SK-N-SH treated with all-trans-retinoic acid at 6 μM for 48 hours (cell line): ENCODE data around the gene SLC7A9.

Source experiments
- ATAC-seq: fragments of 200-7000 bp; cut with Tn5 transposase; 3 replicates; pipeline ENCODE4 v1.9.1; 2020; ENCODE audit warnings: mild to moderate bottlenecking, moderate library complexity
- ARNTL ChIP-seq: fragments of 450-650 bp; formaldehyde crosslinking; IDR thresholded peaks from 2 replicates; pipeline ENCODE4 v1.5.0; 2020; ENCODE audit warnings: low read depth, mild to moderate bottlenecking, moderate library complexity, borderline replicate concordance
- BACH2 ChIP-seq: fragments of 250-450 bp; sonication (Bioruptor Pico); IDR thresholded peaks from 2 replicates; pipeline ENCODE4 v1.9.0; 2021; ENCODE audit warnings: mild to moderate bottlenecking, borderline replicate concordance
- CSDC2 ChIP-seq: fragments of 250-450 bp; sonication (Bioruptor Pico); IDR thresholded peaks from 2 replicates; pipeline ENCODE4 v1.5.0; 2020; ENCODE audit warnings: mild to moderate bottlenecking, moderate library complexity
- GLIS3 ChIP-seq: fragments of 250-450 bp; sonication (Bioruptor Pico); IDR thresholded peaks from 2 replicates; pipeline ENCODE4 v1.5.0; 2020; ENCODE audit warnings: mild to moderate bottlenecking, moderate library complexity
- ISL1 ChIP-seq: fragments of 250-450 bp; sonication (Bioruptor Pico); IDR thresholded peaks from 2 replicates; pipeline ENCODE4 v2.1.2; 2022; ENCODE audit warnings: mild to moderate bottlenecking, moderate library complexity
- OSR1 ChIP-seq: fragments of 250-450 bp; sonication (Bioruptor Pico); IDR thresholded peaks from 2 replicates; pipeline ENCODE4 v1.8.0; 2022; ENCODE audit warnings: moderate library complexity, mild to moderate bottlenecking, inconsistent platforms
- PPARA ChIP-seq: fragments of 250-450 bp; sonication (Bioruptor Pico); IDR thresholded peaks from 2 replicates; pipeline ENCODE4 v1.5.0; 2020; ENCODE audit warnings: mild to moderate bottlenecking, borderline replicate concordance
- RARB ChIP-seq: fragments of 250-450 bp; sonication (Bioruptor Pico); IDR thresholded peaks from 2 replicates; pipeline ENCODE4 v1.8.0; 2021; ENCODE audit warnings: mild to moderate bottlenecking, moderate library complexity
- SNAI2 ChIP-seq: fragments of 250-450 bp; sonication (Bioruptor Pico); IDR thresholded peaks from 2 replicates; pipeline ENCODE4 v1.5.0; 2020; ENCODE audit warnings: mild to moderate bottlenecking, moderate library complexity
- TCF4 ChIP-seq: fragments of 250-450 bp; sonication (Bioruptor Pico); IDR thresholded peaks from 2 replicates; pipeline ENCODE4 v1.8.0; 2021; ENCODE audit warnings: mild to moderate bottlenecking, moderate library complexity, borderline replicate concordance
- TOX ChIP-seq: fragments of 250-450 bp; sonication (Bioruptor Pico); IDR thresholded peaks from 2 replicates; pipeline ENCODE4 v1.8.0; 2021; ENCODE audit warnings: mild to moderate bottlenecking, moderate library complexity, borderline replicate concordance
- ZC3H10 ChIP-seq: fragments of 250-450 bp; sonication (Bioruptor Pico); IDR thresholded peaks from 2 replicates; pipeline ENCODE4 v1.5.1; 2021; ENCODE audit warnings: mild to moderate bottlenecking, moderate library complexity
- ZFP3 ChIP-seq: fragments of 250-450 bp; sonication (Bioruptor Pico); IDR thresholded peaks from 2 replicates; pipeline ENCODE4 v1.5.0; 2020; ENCODE audit warnings: mild to moderate bottlenecking, moderate library complexity
- ZFP30 ChIP-seq: fragments of 450-650 bp; formaldehyde crosslinking; IDR thresholded peaks from 2 replicates; pipeline ENCODE4 v1.5.0; 2022; ENCODE audit warnings: mild to moderate bottlenecking, moderate library complexity
- ZNF565 ChIP-seq: fragments of 450-650 bp; formaldehyde crosslinking; conservative IDR thresholded peaks from 2 replicates; pipeline ENCODE4 v1.5.0; 2020; ENCODE audit warnings: low read depth, mild to moderate bottlenecking, moderate library complexity
- ZNF70 ChIP-seq: fragments of 450-650 bp; formaldehyde crosslinking; IDR thresholded peaks from 2 replicates; pipeline ENCODE4 v1.5.0; 2020; ENCODE audit warnings: mild to moderate bottlenecking, moderate library complexity
- TF ChIP-seq, protein P1 (sequence below): fragments of 250-450 bp; sonication (Bioruptor Pico); IDR thresholded peaks from 2 replicates; pipeline ENCODE4 v1.5.0; 2020; ENCODE audit warnings: mild to moderate bottlenecking, moderate library complexity
- TF ChIP-seq, protein P2 (sequence below): fragments of 250-450 bp; sonication (Bioruptor Pico); IDR thresholded peaks from 2 replicates; pipeline ENCODE4 v1.5.1; 2020; ENCODE audit warnings: low read depth, mild to moderate bottlenecking, moderate library complexity
- TF ChIP-seq, protein P3 (sequence below): fragments of 250-450 bp; sonication (Bioruptor Pico); IDR thresholded peaks from 2 replicates; pipeline ENCODE4 v1.5.1; 2021; ENCODE audit warnings: mild to moderate bottlenecking, moderate library complexity
- TF ChIP-seq, protein P4 (sequence below): fragments of 250-450 bp; sonication (Bioruptor Pico); IDR thresholded peaks from 2 replicates; pipeline ENCODE4 v1.8.0; 2021; ENCODE audit warnings: low read depth, mild to moderate bottlenecking, moderate library complexity, borderline replicate concordance

SLC7A9 gene

DNA sequence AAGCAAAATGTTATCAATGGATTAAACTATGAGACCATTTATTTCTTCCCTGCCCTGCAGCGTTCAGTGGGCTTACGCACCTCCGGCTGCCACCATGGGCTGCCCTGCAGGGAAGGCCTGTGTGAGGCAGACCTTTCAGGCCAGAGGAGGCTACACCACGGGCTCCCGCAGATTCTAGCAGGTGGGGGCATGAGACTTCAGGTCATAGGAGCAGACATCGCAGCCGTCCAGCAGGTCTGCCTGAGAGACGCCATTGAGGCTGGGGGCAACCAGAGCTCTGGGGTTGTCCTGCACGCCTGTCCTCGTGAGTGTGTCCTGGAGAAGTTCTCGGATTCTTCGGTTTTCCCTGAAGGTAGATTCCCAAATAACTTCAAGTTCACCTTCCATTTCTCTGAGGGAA lies 9.4 kb upstream of the SLC7A9 start (continued):
- TF ChIP-seq ZNF565 (CRISPR knock-in tag) (no peak), BACH2 (CRISPR knock-in tag) (no peak), SNAI2 (CRISPR knock-in tag) (no peak), CSDC2 (no peak)

DNA sequence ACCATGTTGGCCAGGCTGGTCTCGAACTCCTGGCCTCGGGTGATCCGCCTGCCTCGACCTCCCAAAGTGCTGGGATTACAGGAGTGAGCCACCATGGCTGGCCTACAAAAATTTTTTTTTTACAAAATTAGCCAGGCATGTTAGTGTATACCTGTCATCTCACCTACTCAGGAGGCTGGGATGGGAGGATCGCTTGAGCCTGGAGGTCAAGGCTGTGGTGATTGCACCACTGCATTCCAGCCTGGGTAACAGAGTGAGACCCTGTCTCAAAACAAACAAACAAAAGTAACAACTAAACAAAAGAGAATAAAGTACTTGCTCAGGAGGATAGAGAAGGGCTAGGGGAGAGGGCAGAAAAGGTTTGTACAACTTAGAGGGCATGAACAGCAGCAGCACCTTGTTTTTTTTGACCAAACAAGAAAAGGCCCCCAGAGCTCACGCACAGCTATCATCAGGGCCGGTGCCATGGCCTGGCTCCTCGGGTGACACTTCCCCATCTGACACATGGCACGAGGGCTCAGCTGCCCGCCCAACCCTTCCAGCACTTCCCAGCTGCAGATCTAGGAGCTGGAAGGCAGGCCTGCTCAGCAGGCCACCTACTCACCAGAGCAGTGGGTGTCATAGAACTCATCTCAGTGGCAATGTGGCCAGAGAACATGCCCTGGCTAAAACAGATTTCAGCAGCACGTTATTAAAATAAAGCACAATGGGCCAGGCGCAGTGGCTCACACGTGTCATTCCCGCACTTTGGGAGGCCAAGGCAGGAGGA lies 8.6 kb upstream of the SLC7A9 start:
- no peak for ATAC-seq
- TF ChIP-seq BACH2 (CRISPR knock-in tag) (no peak), TOX (no peak), ZFP3 (no peak), ZFP30 (CRISPR knock-in tag) (no peak), TCF4 (CRISPR knock-in tag) (no peak), ZNF565 (CRISPR knock-in tag) (no peak), RARB (CRISPR knock-in tag) (no peak), ZNF70 (CRISPR knock-in tag) (no peak), OSR1 (no peak), ZC3H10 (CRISPR knock-in tag) (no peak), ARNTL (CRISPR knock-in tag) (no peak), CSDC2 (no peak), GLIS3 (no peak)
- TF ChIP-seq, protein P1, sequence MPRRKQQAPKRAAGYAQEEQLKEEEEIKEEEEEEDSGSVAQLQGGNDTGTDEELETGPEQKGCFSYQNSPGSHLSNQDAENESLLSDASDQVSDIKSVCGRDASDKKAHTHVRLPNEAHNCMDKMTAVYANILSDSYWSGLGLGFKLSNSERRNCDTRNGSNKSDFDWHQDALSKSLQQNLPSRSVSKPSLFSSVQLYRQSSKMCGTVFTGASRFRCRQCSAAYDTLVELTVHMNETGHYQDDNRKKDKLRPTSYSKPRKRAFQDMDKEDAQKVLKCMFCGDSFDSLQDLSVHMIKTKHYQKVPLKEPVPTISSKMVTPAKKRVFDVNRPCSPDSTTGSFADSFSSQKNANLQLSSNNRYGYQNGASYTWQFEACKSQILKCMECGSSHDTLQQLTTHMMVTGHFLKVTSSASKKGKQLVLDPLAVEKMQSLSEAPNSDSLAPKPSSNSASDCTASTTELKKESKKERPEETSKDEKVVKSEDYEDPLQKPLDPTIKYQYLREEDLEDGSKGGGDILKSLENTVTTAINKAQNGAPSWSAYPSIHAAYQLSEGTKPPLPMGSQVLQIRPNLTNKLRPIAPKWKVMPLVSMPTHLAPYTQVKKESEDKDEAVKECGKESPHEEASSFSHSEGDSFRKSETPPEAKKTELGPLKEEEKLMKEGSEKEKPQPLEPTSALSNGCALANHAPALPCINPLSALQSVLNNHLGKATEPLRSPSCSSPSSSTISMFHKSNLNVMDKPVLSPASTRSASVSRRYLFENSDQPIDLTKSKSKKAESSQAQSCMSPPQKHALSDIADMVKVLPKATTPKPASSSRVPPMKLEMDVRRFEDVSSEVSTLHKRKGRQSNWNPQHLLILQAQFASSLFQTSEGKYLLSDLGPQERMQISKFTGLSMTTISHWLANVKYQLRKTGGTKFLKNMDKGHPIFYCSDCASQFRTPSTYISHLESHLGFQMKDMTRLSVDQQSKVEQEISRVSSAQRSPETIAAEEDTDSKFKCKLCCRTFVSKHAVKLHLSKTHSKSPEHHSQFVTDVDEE (CRISPR knock-in tag), result no peak
- TF ChIP-seq, protein P2, sequence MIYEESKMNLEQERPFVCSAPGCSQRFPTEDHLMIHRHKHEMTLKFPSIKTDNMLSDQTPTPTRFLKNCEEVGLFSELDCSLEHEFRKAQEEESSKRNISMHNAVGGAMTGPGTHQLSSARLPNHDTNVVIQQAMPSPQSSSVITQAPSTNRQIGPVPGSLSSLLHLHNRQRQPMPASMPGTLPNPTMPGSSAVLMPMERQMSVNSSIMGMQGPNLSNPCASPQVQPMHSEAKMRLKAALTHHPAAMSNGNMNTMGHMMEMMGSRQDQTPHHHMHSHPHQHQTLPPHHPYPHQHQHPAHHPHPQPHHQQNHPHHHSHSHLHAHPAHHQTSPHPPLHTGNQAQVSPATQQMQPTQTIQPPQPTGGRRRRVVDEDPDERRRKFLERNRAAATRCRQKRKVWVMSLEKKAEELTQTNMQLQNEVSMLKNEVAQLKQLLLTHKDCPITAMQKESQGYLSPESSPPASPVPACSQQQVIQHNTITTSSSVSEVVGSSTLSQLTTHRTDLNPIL (CRISPR knock-in tag), result no peak
- TF ChIP-seq, protein P3, sequence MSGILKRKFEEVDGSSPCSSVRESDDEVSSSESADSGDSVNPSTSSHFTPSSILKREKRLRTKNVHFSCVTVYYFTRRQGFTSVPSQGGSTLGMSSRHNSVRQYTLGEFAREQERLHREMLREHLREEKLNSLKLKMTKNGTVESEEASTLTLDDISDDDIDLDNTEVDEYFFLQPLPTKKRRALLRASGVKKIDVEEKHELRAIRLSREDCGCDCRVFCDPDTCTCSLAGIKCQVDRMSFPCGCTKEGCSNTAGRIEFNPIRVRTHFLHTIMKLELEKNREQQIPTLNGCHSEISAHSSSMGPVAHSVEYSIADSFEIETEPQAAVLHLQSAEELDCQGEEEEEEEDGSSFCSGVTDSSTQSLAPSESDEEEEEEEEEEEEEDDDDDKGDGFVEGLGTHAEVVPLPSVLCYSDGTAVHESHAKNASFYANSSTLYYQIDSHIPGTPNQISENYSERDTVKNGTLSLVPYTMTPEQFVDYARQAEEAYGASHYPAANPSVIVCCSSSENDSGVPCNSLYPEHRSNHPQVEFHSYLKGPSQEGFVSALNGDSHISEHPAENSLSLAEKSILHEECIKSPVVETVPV (CRISPR knock-in tag), result no peak
- TF ChIP-seq, protein P4, sequence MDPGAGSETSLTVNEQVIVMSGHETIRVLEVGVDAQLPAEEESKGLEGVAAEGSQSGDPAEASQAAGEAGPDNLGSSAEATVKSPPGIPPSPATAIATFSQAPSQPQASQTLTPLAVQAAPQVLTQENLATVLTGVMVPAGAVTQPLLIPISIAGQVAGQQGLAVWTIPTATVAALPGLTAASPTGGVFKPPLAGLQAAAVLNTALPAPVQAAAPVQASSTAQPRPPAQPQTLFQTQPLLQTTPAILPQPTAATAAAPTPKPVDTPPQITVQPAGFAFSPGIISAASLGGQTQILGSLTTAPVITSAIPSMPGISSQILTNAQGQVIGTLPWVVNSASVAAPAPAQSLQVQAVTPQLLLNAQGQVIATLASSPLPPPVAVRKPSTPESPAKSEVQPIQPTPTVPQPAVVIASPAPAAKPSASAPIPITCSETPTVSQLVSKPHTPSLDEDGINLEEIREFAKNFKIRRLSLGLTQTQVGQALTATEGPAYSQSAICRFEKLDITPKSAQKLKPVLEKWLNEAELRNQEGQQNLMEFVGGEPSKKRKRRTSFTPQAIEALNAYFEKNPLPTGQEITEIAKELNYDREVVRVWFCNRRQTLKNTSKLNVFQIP, result no peak

DNA sequence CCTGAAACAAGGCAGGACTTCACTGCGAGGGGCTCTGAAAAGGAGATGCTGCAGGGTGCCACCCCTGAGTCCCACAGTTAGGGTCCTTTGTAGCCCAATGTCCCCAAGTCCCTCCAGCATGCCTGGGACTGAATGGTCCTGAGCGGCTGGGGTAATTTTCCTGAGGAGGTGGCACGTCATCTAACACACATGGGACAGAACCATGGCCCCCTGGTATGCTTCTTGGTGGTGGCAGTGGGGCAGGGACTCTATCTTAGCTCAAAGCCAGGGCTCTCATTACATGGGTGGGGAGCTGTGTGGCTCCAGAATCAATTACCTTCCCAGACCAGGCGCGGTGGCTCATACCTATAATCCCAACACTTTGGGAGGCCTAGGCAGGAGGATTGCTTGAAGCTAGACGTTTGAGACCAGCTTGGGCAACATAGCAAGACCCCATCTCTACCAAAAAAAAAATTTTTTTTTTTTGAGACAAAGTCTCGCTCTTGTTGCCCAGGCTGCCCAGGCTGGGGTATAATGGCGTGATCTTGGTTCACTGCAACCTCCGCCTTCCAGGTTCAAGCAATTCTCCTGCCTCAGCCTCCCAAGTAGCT lies 7.9 kb upstream of the SLC7A9 start:
- TF ChIP-seq RARB (CRISPR knock-in tag) (no peak), ZC3H10 (CRISPR knock-in tag) (no peak), TCF4 (CRISPR knock-in tag) (no peak), SNAI2 (CRISPR knock-in tag) (no peak), TOX (no peak), ZNF70 (CRISPR knock-in tag) (no peak), CSDC2 (no peak), ISL1 (CRISPR knock-in tag) (no peak), PPARA (CRISPR knock-in tag) (no peak), GLIS3 (no peak)
- TF ChIP-seq, protein P4, result no peak
- TF ChIP-seq, protein P3 (CRISPR knock-in tag), result no peak
- no peak for ATAC-seq
